SK-N-SH (cell line): ENCODE data around the gene VAPB. TPM values are rescaled to one million over a fixed set of nuclear protein-coding genes. Genes with fewer than 3 reads are reported as not detected.
"Not testable (repeated sequence)": the region's sequence is repeated elsewhere in the genome, so short reads cannot be mapped to it uniquely, and the experiment has no call there.

ENCODE experiments used
- CTCF ChIA-PET: fragments of 300-600, 350-600 bp; formaldehyde crosslinking; extraction: SDS; loops from one replicate; lab custom pipeline; 2021; lab: Yijun Ruan, JAX
- POLR2A ChIA-PET: fragments of 350-600 bp; sonication (Branson Sonifier 250); formaldehyde crosslinking; extraction: SDS; loops from one replicate; lab custom pipeline; 2020; ENCODE audit warnings: antibody characterized with exemption, inconsistent platforms; lab: Yijun Ruan, JAX
- DNase-seq: peaks from one replicate; pipeline ENCODE4 v3.0.0; 2012
- H2AFZ ChIP-seq: fragments of 200-600 bp; sonication (generic); 2 replicates; pipeline ENCODE4 v1.8.1; 2016; ENCODE audit warnings: antibody characterized with exemption, mild to moderate bottlenecking, low read depth
- H3F3A ChIP-seq: fragments of 200-600 bp; sonication (generic); replicated peaks from 2 replicates; pipeline ENCODE3; 2016; ENCODE audit warnings: antibody characterized with exemption, mild to moderate bottlenecking; ENCODE audit not compliant: insufficient read depth
- H3K27ac ChIP-seq, 2 experiments: fragments of 200-500 bp in 1 of 2; fragments of 200-600 bp in 1 of 2; sonication (Bioruptor generic) in 1 of 2; sonication (generic), shearing (Covaris generic) in 1 of 2; 2 replicates each; pipeline versions ENCODE4 v1.5.1 to v1.6.1; 2014 to 2016; ENCODE audit warnings: low read depth in 2 of 2, inconsistent platforms in 1 of 2, low read length in 1 of 2, mild to moderate bottlenecking in 1 of 2, mixed read lengths in 1 of 2
- H3K27me3 ChIP-seq: fragments of 200-600 bp; sonication (generic), shearing (Covaris generic); 2 replicates; pipeline ENCODE4 v1.6.1; 2016; ENCODE audit warnings: mixed run types; ENCODE audit not compliant: insufficient read depth
- H3K36me3 ChIP-seq, 2 experiments: fragments of 200-500 bp in 1 of 2; fragments of 200-600 bp in 1 of 2; sonication (Bioruptor generic) in 1 of 2; sonication (generic) in 1 of 2; replicated peaks in 1 of 2; 2 replicates each; pipeline versions ENCODE3 to v1.5.1; 2014 to 2016; ENCODE audit warnings: low read length in 1 of 2, mild to moderate bottlenecking in 1 of 2; ENCODE audit not compliant: insufficient read depth in 2 of 2, control insufficient read depth in 1 of 2
- H3K4me1 ChIP-seq, 2 experiments: fragments of 200-500 bp in 1 of 2; fragments of 200-600 bp in 1 of 2; sonication (Bioruptor generic) in 1 of 2; sonication (generic), shearing (Covaris generic) in 1 of 2; 2 replicates each; pipeline versions ENCODE4 v1.5.1 to v1.6.1; 2014 to 2016; ENCODE audit warnings: low read depth in 1 of 2, low read length in 1 of 2, mixed run types in 1 of 2; ENCODE audit not compliant: insufficient read depth in 2 of 2, control insufficient read depth in 1 of 2
- H3K4me2 ChIP-seq: fragments of 200-600 bp; sonication (generic), shearing (Covaris generic); 2 replicates; pipeline ENCODE4 v1.6.1; 2017; ENCODE audit warnings: mixed run types
- H3K4me3 ChIP-seq, 2 experiments: fragments of 200-500 bp in 1 of 2; fragments of 200-600 bp in 1 of 2; sonication (Bioruptor generic) in 1 of 2; sonication (generic), shearing (Covaris generic) in 1 of 2; 2 replicates each; pipeline versions ENCODE4 v1.5.1 to v1.8.1; 2014 to 2016; ENCODE audit warnings: low read depth in 2 of 2, inconsistent platforms in 1 of 2, low read length in 1 of 2, mild to moderate bottlenecking in 1 of 2, mixed read lengths in 1 of 2, moderate library complexity in 1 of 2
- H3K79me2 ChIP-seq: fragments of 200-600 bp; sonication (generic); 2 replicates; pipeline ENCODE4 v1.8.1; 2017; ENCODE audit warnings: mild to moderate bottlenecking; ENCODE audit not compliant: insufficient read depth
- H3K9ac ChIP-seq: fragments of 200-600 bp; sonication (generic); 2 replicates; pipeline ENCODE4 v1.6.1; 2017; ENCODE audit warnings: mixed run types
- H3K9me2 ChIP-seq: fragments of 200-600 bp; sonication (generic); 2 replicates; pipeline ENCODE4 v1.6.1; 2017; ENCODE audit warnings: mixed run types
- H3K9me3 ChIP-seq: fragments of 200-600 bp; sonication (generic); 2 replicates; pipeline ENCODE4 v1.6.1; 2017; ENCODE audit warnings: mixed run types, mild to moderate bottlenecking, moderate library complexity
- H4K20me1 ChIP-seq: fragments of 200-600 bp; sonication (generic); 2 replicates; pipeline ENCODE4 v1.6.1; 2017; ENCODE audit warnings: mild to moderate bottlenecking, mixed run types; ENCODE audit not compliant: insufficient read depth
- CTCF ChIP-seq: fragments of 200-600 bp; sonication (generic); IDR thresholded peaks from 2 replicates; pipeline ENCODE4 v1.6.1; 2017; ENCODE audit warnings: antibody characterized with exemption, mild to moderate bottlenecking, moderate library complexity
- ELF1 ChIP-seq: IDR thresholded peaks from 2 replicates; pipeline ENCODE4 v1.4.0; 2012
- EZH2phosphoT487 ChIP-seq: fragments of 200-600 bp; sonication (generic); IDR thresholded peaks from 2 replicates; pipeline ENCODE4 v1.6.1; 2017; ENCODE audit warnings: low read depth, mixed run types, mild to moderate bottlenecking, antibody characterized with exemption, moderate library complexity, borderline replicate concordance
- FOXJ3 ChIP-seq: sonication (generic); formaldehyde crosslinking; IDR thresholded peaks from 2 replicates; pipeline ENCODE4 v1.5.1; 2020; ENCODE audit warnings: mild to moderate bottlenecking, missing genetic modification reagents
- GATA2 ChIP-seq: sonication (generic); formaldehyde crosslinking; IDR thresholded peaks from 2 replicates; pipeline ENCODE4 v1.5.0; 2020; ENCODE audit warnings: mild to moderate bottlenecking, missing genetic modification reagents
- MAX ChIP-seq: IDR thresholded peaks from 2 replicates; pipeline ENCODE4 v1.4.0; 2012; ENCODE audit warnings: low read depth
- MEF2A ChIP-seq: IDR thresholded peaks from 2 replicates; pipeline ENCODE4 v1.4.0; 2012; ENCODE audit warnings: low read depth, borderline replicate concordance
- MXI1 ChIP-seq: IDR thresholded peaks from 2 replicates; pipeline ENCODE4 v1.6.1; 2012; ENCODE audit warnings: mild to moderate bottlenecking, low read depth, low read length, improper control_type of control experiment
- NRF1 ChIP-seq: IDR thresholded peaks from 2 replicates; pipeline ENCODE4 v1.6.1; 2012; ENCODE audit warnings: low read depth, mild to moderate bottlenecking, low read length
- PBX3 ChIP-seq: IDR thresholded peaks from 2 replicates; pipeline ENCODE4; 2012
- RAD21 ChIP-seq: IDR thresholded peaks from 2 replicates; pipeline ENCODE4 v1.6.1; 2012; ENCODE audit warnings: mild to moderate bottlenecking, low read length
- REST ChIP-seq: IDR thresholded peaks from 2 replicates; pipeline ENCODE4 v1.6.1; 2012; ENCODE audit warnings: mild to moderate bottlenecking, low read depth, low read length, moderate library complexity
- RFX5 ChIP-seq: IDR thresholded peaks from 2 replicates; pipeline ENCODE4 v1.6.1; 2012; ENCODE audit warnings: mild to moderate bottlenecking, improper control_type of control experiment, low read length
- RXRA ChIP-seq: IDR thresholded peaks from 2 replicates; pipeline ENCODE4 v1.4.0; 2012; ENCODE audit warnings: low read depth, mild to moderate bottlenecking, borderline replicate concordance
- SIN3A ChIP-seq: IDR thresholded peaks from 2 replicates; pipeline ENCODE4 v1.6.1; 2012; ENCODE audit warnings: low read depth, mild to moderate bottlenecking, low read length, moderate library complexity, borderline replicate concordance
- TEAD4 ChIP-seq: IDR thresholded peaks from 2 replicates; pipeline ENCODE4 v1.4.0; 2012; ENCODE audit warnings: mild to moderate bottlenecking, borderline replicate concordance; ENCODE audit not compliant: insufficient read depth
- USF1 ChIP-seq: IDR thresholded peaks from 2 replicates; pipeline ENCODE4 v1.4.0; 2012; ENCODE audit warnings: low read depth, borderline replicate concordance
- USF2 ChIP-seq: fragments of 150-350 bp; IDR thresholded peaks from 2 replicates; pipeline ENCODE4 v1.6.1; 2017; ENCODE audit warnings: antibody characterized with exemption, low read length, low read depth, borderline replicate concordance
- ZBTB33 ChIP-seq: IDR thresholded peaks from 2 replicates; pipeline ENCODE4 v1.4.0; 2012; ENCODE audit warnings: low read depth, borderline replicate concordance
- WGBS: methylation state at CpG from one replicate; pipeline ENCODE4 v1.1.6; 2017; ENCODE audit warnings: low lambda C conversion rate; 5-methylcytosine and 5-hydroxymethylcytosine counted together
- polyA plus RNA-seq, 3 experiments: library from polyadenylated mRNA; depleted of rRNA; stranded (reverse); fragments of >200 nt; gene quantifications; 2 replicates each; pipeline ENCODE4 v1.2.3, GENCODE V29; 2012

VAPB gene
- polyA plus RNA-seq, 1 of the 3 experiments (the other 2 are of a cell fraction): 16.9 TPM

- ChIA-PET POLR2A (no interaction called here), CTCF (no interaction called here)
- Histone ChIP-seq H3K79me2 (no peaks in the 10 kb centered on the region), H3K9me2 (no peaks in the 10 kb centered on the region), H3K4me3 (no peak overlapping the region), H3K36me3 (peaks cover under 1 to 6% of the 10 kb centered on the region in 2 experiments), H2AFZ (no peak overlapping the region), H3K4me2 (no peak overlapping the region), H3K9me3 (no peaks in the 10 kb centered on the region), H3K27ac (no peak overlapping the region), H3K4me1 (peaks cover 0 to 3% of the 10 kb centered on the region in 2 experiments; a peak in 1 of 4 replicates), H3K27me3 (no peaks in the 10 kb centered on the region), H3F3A (peaks cover 10% of the 10 kb centered on the region), H4K20me1 (no peaks in the 10 kb centered on the region), H3K9ac (no peak overlapping the region)
- TF ChIP-seq RAD21 (no peak), PBX3 (no peak), ZBTB33 (no peak), CTCF (no peak), MXI1 (no peak), ELF1 (no peak), MAX (no peak), RXRA (no peak), FOXJ3 (CRISPR knock-in tag) (no peak), USF2 (no peak), REST (no peak), SIN3A (no peak), GATA2 (CRISPR knock-in tag) (no peak), RFX5 (no peak), NRF1 (no peak), USF1 (no peak), EZH2phosphoT487 (no peak), MEF2A (no peak), TEAD4 (no peak)
- no peak for DNase-seq
- 86% methylated on average over 9 of the region's 9 CpGs for WGBS
Measured at GRCh38 chr20:58372806-58373205, 16.2 kb upstream of the VAPB start.

GRCh38 chr20:58373296-58373695, 15.7 kb upstream of the VAPB start:
- H3K4me2 ChIP-seq: not testable (repeated sequence)

More at GRCh38 chr20:58373296-58373695, 15.7 kb upstream of the VAPB start:
- POLR2A ChIA-PET, H3K9me2 ChIP-seq, DNase-seq, H3K27ac ChIP-seq, H2AFZ ChIP-seq, H3K9me3 ChIP-seq, H3K27me3 ChIP-seq, H3K4me3 ChIP-seq, CTCF ChIA-PET, H3K9ac ChIP-seq, H3K79me2 ChIP-seq, H4K20me1 ChIP-seq, H3K4me1 ChIP-seq, H3K36me3 ChIP-seq: not testable (repeated sequence)
- H3F3A ChIP-seq: peaks cover 10% of the 10 kb centered on the region
- 93% methylated on average over 8 of the region's 8 CpGs for WGBS
